Activated CD4-positive, CD25-positive, alpha-beta regulatory T cell (primary cell): ENCODE measurements around the gene LRRC56.
"Not testable (repeated sequence)": the region's sequence is repeated elsewhere in the genome, so short reads cannot be mapped to it uniquely, and the experiment has no call there.

ENCODE experiments used
- DNase-seq, 4 experiments: peaks; one replicate each; lab custom pipeline; 2025; lab: John Stamatoyannopoulos, UW

Gene LRRC56

GRCh38 chr11:559020-559620, 21.8 kb downstream of the LRRC56 start:
- no peak for DNase-seq

GRCh38 chr11:559712-560304, 22.5 kb downstream of the LRRC56 start:
- no peak for DNase-seq

- DNase-seq = peak; percentile 93 to 97 (median 97)
Observed at GRCh38 chr11:560305-561147, 23.2 kb downstream of the LRRC56 start, which contains the start of the genes LMNTD2 and RASSF7. Gene LMNTD2, minus strand, starts transcription at chr11:560738. Its CDS starts 22 bp downstream, at chr11:560716. Gene RASSF7, plus strand, starts transcription at chr11:560970. Its CDS starts 799 bp downstream, at chr11:561769.

- no peak for DNase-seq
Observed at GRCh38 chr11:561148-562003, 24.0 kb downstream of the LRRC56 start.

- no peak for DNase-seq
Observed at GRCh38 chr11:562046-562645, 24.8 kb downstream of the LRRC56 start.

- DNase-seq = no peak
Observed at GRCh38 chr11:563066-563811, 25.9 kb downstream of the LRRC56 start.

- DNase-seq = no peak
Observed at GRCh38 chr11:563812-564578, 26.7 kb downstream of the LRRC56 start.

GRCh38 chr11:565921-566509, 28.7 kb downstream of the LRRC56 start:
- DNase-seq = no peak

- DNase-seq = no peak
Observed at GRCh38 chr11:567011-567628, 29.8 kb downstream of the LRRC56 start.

GRCh38 chr11:567629-568292, 30.4 kb downstream of the LRRC56 start:
- no peak for DNase-seq

- peak; percentile 78 to 93 (median 90) for DNase-seq
Observed at GRCh38 chr11:568306-569157, 31.2 kb downstream of the LRRC56 start.

GRCh38 chr11:569158-569885, 32.0 kb downstream of the LRRC56 start:
- DNase-seq = no peak

- DNase-seq = no peak
Observed at GRCh38 chr11:571802-572185, 34.5 kb downstream of the LRRC56 start.

- DNase-seq = no peak
Observed at GRCh38 chr11:573146-573759, 35.9 kb downstream of the LRRC56 start.

- DNase-seq = not testable (repeated sequence)
Observed at GRCh38 chr11:574031-574570, 36.8 kb downstream of the LRRC56 start.

- no peak for DNase-seq
Observed at GRCh38 chr11:574632-575312, 37.4 kb downstream of the LRRC56 start.
